ENCODE results near the gene FYB1. TPM values are rescaled to one million over a fixed set of nuclear protein-coding genes. Genes with fewer than 3 reads are reported as not detected.

Gene FYB1
- total RNA-seq, 1 donor from 2014 or later, result 45.0 TPM

DNA sequence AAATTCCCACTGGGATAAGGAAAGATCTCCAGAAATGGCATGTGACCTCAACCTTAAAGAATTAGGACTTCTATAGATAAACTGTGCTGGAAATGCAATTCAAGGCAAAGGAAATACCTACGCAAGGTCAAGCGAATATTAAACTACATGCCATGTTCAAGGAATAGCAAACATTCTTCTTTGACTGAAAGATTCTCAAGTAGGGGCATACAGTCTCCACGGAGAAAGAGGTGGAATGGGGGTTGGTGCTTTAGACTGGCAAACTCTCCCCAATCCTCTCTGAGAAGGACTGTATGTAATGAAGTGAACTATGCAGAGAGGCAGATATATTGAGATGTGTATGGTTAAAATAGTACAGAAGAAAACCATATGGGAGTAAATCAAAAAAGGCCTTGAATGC is 151.3 kb downstream of the FYB1 start:
- intact Hi-C loops (cut with DNase I), result no loop called here
- ATAC-seq, result peak; percentile 48

DNA sequence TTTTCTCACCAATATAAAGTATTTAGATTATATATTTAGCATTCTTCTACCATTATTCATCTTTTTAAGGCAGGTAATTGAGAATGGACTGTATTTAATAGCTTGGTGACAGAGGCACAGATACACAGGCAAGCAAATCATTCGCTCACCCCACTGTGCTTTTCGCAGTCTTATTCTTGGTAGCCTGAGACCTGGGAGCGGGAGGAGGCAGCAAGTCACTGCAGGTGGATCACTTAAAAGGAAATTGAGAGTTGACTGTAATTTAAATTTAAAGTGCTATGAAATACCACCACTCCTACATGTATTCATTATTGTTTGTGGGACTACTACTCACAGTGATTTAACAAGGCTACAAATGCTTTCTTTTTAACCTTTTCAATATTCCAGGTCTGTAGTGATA is 154.9 kb downstream of the FYB1 start:
- H3K27me3 ChIP-seq, result no peaks in the 10 kb centered on the region
- H3K4me3 ChIP-seq, result no peak overlapping the region
- ATAC-seq (no peak), DNase-seq (no peak)
- peaks cover 17% of the 10 kb centered on the region for H3K4me1 ChIP-seq
- peaks cover 10% of the 10 kb centered on the region for H3K36me3 ChIP-seq
- no peaks in the 10 kb centered on the region for H3K9me3 ChIP-seq
- TF ChIP-seq CTCF (IDR thresholded peaks at IDR 0.05), result no peak
- no peak overlapping the region for H3K27ac ChIP-seq
- intact Hi-C loops (cut with DNase I), result no loop called here

More for the DNA sequence above, 151.3 kb downstream of the FYB1 start:
- H3K4me1 ChIP-seq, result peaks cover 31% of the 10 kb centered on the region
- no peaks in the 10 kb centered on the region for H3K9me3 ChIP-seq
- DNase-seq, result no peak
- no peaks in the 10 kb centered on the region for H3K27me3 ChIP-seq
- no peak for TF ChIP-seq CTCF (IDR thresholded peaks at IDR 0.05)
- H3K4me3 ChIP-seq, result no peak overlapping the region
- no peak overlapping the region for H3K27ac ChIP-seq
- peaks cover 10% of the 10 kb centered on the region for H3K36me3 ChIP-seq

- no peak for TF ChIP-seq CTCF (IDR thresholded peaks at IDR 0.05)
- ATAC-seq (no peak), DNase-seq (no peak)
- no peak overlapping the region for H3K4me3 ChIP-seq
- H3K36me3 ChIP-seq, result peaks cover 10% of the 10 kb centered on the region
- H3K9me3 ChIP-seq, result no peaks in the 10 kb centered on the region
- peaks cover 26% of the 10 kb centered on the region for H3K4me1 ChIP-seq
- intact Hi-C loops (cut with DNase I), result no loop called here
- no peak overlapping the region for H3K27ac ChIP-seq
- no peaks in the 10 kb centered on the region for H3K27me3 ChIP-seq
Observed at GRCh38 chr5:39063037-39063436, 156.3 kb downstream of the FYB1 start.

DNA sequence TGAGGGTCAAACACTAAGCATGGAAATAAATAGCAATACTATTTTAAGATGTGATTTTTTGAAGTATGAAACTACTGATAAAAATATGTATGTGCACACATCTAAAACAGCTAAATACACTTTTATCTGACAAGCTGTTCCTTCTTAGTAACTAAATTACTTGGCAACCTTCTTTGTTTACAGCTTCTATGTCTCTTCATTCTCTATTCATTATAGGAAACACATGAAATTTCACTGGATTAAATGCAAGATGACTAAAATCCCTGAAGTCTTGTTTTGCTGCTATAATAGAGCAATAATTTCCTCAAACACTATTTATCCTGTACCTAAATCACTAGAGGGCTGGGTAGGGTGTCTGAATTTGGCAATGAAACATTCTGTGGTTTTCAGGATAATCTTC is 156.8 kb downstream of the FYB1 start:
- no peak overlapping the region for H3K27ac ChIP-seq
- intact Hi-C loops (cut with DNase I), result no loop called here

DNA sequence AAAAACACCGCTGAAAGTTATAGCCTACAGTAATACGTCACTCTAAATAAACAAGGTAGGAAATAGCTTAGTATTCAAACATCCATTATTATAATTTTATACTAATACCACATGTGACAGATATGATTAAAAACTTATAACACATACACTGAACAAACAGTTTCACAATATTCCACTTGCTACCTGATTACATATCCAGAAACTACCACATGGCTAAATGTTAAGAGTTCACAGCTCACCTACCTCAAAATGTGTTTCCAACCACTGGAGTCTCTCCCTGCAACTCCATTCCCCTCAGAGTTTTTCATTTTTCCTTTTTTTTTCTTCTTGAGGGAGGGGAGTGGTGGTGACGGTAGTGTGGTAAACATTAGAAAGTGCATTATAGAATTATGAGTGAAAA is 157.3 kb downstream of the FYB1 start:
- no peak for ATAC-seq
- no peak for TF ChIP-seq CTCF (IDR thresholded peaks at IDR 0.05)
- no peak overlapping the region for H3K27ac ChIP-seq
- H3K36me3 ChIP-seq, result peaks cover 10% of the 10 kb centered on the region
- no peak overlapping the region for H3K4me3 ChIP-seq
- intact Hi-C loops (cut with DNase I), result no loop called here
- H3K27me3 ChIP-seq, result no peaks in the 10 kb centered on the region
- DNase-seq, result no peak
- peaks cover 26% of the 10 kb centered on the region for H3K4me1 ChIP-seq
- H3K9me3 ChIP-seq, result no peaks in the 10 kb centered on the region

More for the DNA sequence above, 156.8 kb downstream of the FYB1 start:
- TF ChIP-seq CTCF (IDR thresholded peaks at IDR 0.05), result no peak
- peaks cover 10% of the 10 kb centered on the region for H3K36me3 ChIP-seq
- DNase-seq (no peak), ATAC-seq (no peak)
- no peak overlapping the region for H3K4me3 ChIP-seq
- H3K4me1 ChIP-seq, result peaks cover 26% of the 10 kb centered on the region
- no peaks in the 10 kb centered on the region for H3K27me3 ChIP-seq
- no peaks in the 10 kb centered on the region for H3K9me3 ChIP-seq

- Histone ChIP-seq H3K27me3 (no peaks in the 10 kb centered on the region), H3K9me3 (no peaks in the 10 kb centered on the region), H3K36me3 (no peaks in the 10 kb centered on the region), H3K4me3 (no peak overlapping the region), H3K27ac (no peak overlapping the region), H3K4me1 (peaks cover 31% of the 10 kb centered on the region)
- TF ChIP-seq CTCF (IDR thresholded peaks at IDR 0.05), result no peak
- DNase-seq (no peak), ATAC-seq (no peak)
- intact Hi-C loops (cut with DNase I), result no loop called here
Observed at GRCh38 chr5:39059064-39059463, 160.3 kb downstream of the FYB1 start.
